DMS153 treated with DMSO at 0.1 percent for 48 hours (cell line): ENCODE results near the gene TAOK3.
A peak's percentile ranks its signal among the peaks of the same experiment; 100 is the strongest.

Experiments used
- DNase-seq: peaks from one replicate; lab custom pipeline; 2025; ENCODE audit not compliant: unreplicated experiment; lab: John Stamatoyannopoulos, UW

Gene TAOK3

GRCh38 chr12:118219106-118219505 is 153.6 kb downstream of the TAOK3 start:
- DNase-seq = no peak

- DNase-seq = no peak
These were observed 159.3 kb downstream of the TAOK3 start for GRCh38 chr12:118213452-118213851.

- no peak for DNase-seq
These were observed 160.1 kb downstream of the TAOK3 start for GRCh38 chr12:118212606-118213005.

GRCh38 chr12:118206107-118206412 is 166.6 kb downstream of the TAOK3 start:
- no peak for DNase-seq

- DNase-seq = no peak
These were observed 178.7 kb downstream of the TAOK3 start for GRCh38 chr12:118193958-118194357.

GRCh38 chr12:118193477-118193876 is 179.2 kb downstream of the TAOK3 start:
- no peak for DNase-seq

GRCh38 chr12:118190266-118190665 is 182.4 kb downstream of the TAOK3 start:
- peak; percentile 49 for DNase-seq

- DNase-seq = peak; percentile 61
These were observed 182.9 kb downstream of the TAOK3 start for GRCh38 chr12:118189741-118190191.

GRCh38 chr12:118188690-118189371 is 183.9 kb downstream of the TAOK3 start:
- DNase-seq = no peak

- DNase-seq = no peak
These were observed 184.8 kb downstream of the TAOK3 start for GRCh38 chr12:118187751-118188435.

- DNase-seq = no peak
These were observed 186.9 kb downstream of the TAOK3 start for GRCh38 chr12:118185602-118186397.

- DNase-seq = no peak
These were observed 189.0 kb downstream of the TAOK3 start for GRCh38 chr12:118183711-118184110.

- no peak for DNase-seq
These were observed 189.6 kb downstream of the TAOK3 start for GRCh38 chr12:118183155-118183554.

- DNase-seq = no peak
These were observed 196.8 kb downstream of the TAOK3 start for GRCh38 chr12:118175823-118176447.

GRCh38 chr12:118166946-118167345 is 205.8 kb downstream of the TAOK3 start:
- no peak for DNase-seq

GRCh38 chr12:118164798-118165486 is 207.8 kb downstream of the TAOK3 start:
- no peak for DNase-seq

- DNase-seq = no peak
These were observed 212.2 kb downstream of the TAOK3 start for GRCh38 chr12:118160536-118160935.

GRCh38 chr12:118151755-118152154 is 221.0 kb downstream of the TAOK3 start:
- DNase-seq = no peak

- no peak for DNase-seq
These were observed 222.1 kb downstream of the TAOK3 start for GRCh38 chr12:118150625-118151024.

GRCh38 chr12:118148287-118148686 is 224.4 kb downstream of the TAOK3 start:
- DNase-seq = no peak

- no peak for DNase-seq
These were observed 226.9 kb downstream of the TAOK3 start for GRCh38 chr12:118145798-118146156.
